Activated CD4-positive, alpha-beta T cell treated with anti-CD3 and anti-CD28 coated beads, Interleukin-2, amount 50 U/mL, for 1 hour (primary cell): Measurements from ENCODE around the gene SIK2.

Source experiments
- DNase-seq: peaks from one replicate; pipeline ENCODE4 v3.0.0-alpha.2; 2020

The SIK2 gene

GRCh38 chr11:111582881-111583280, 19.4 kb upstream of the SIK2 start:
- no peak for DNase-seq

GRCh38 chr11:111585371-111585770, 16.9 kb upstream of the SIK2 start:
- no peak for DNase-seq

- peak; percentile 47 for DNase-seq
Observed at GRCh38 chr11:111586388-111586831, 15.8 kb upstream of the SIK2 start.

- DNase-seq, result no peak
Observed at GRCh38 chr11:111589114-111589513, 13.1 kb upstream of the SIK2 start.

GRCh38 chr11:111589886-111590499, 12.3 kb upstream of the SIK2 start:
- DNase-seq, result no peak

GRCh38 chr11:111591187-111591960, 10.9 kb upstream of the SIK2 start:
- no peak for DNase-seq

GRCh38 chr11:111592491-111592890, 9.8 kb upstream of the SIK2 start:
- no peak for DNase-seq

- no peak for DNase-seq
Observed at GRCh38 chr11:111596319-111596718, 5.9 kb upstream of the SIK2 start.

GRCh38 chr11:111598148-111598547, 4.1 kb upstream of the SIK2 start:
- no peak for DNase-seq

GRCh38 chr11:111598559-111598958, 3.7 kb upstream of the SIK2 start:
- no peak for DNase-seq

GRCh38 chr11:111601636-111601978, 642 bp upstream of the SIK2 start:
- no peak for DNase-seq

GRCh38 chr11:111602865-111603610, 789 bp downstream of the SIK2 start:
- peak; percentile 6 for DNase-seq

GRCh38 chr11:111603611-111604130, 1.4 kb downstream of the SIK2 start:
- no peak for DNase-seq

- no peak for DNase-seq
Observed at GRCh38 chr11:111604392-111605009, 2.3 kb downstream of the SIK2 start.

- no peak for DNase-seq
Observed at GRCh38 chr11:111605681-111606080, 3.4 kb downstream of the SIK2 start.

GRCh38 chr11:111606986-111607385, 4.7 kb downstream of the SIK2 start:
- no peak for DNase-seq

- DNase-seq, result no peak
Observed at GRCh38 chr11:111607751-111608150, 5.5 kb downstream of the SIK2 start.

- DNase-seq, result no peak
Observed at GRCh38 chr11:111612224-111612623, 10.0 kb downstream of the SIK2 start.

- no peak for DNase-seq
Observed at GRCh38 chr11:111617286-111617685, 15.0 kb downstream of the SIK2 start.

- no peak for DNase-seq
Observed at GRCh38 chr11:111620518-111620917, 18.3 kb downstream of the SIK2 start.

- no peak for DNase-seq
Observed at GRCh38 chr11:111623527-111624030, 21.3 kb downstream of the SIK2 start.

GRCh38 chr11:111624608-111625007, 22.4 kb downstream of the SIK2 start:
- DNase-seq, result no peak

- no peak for DNase-seq
Observed at GRCh38 chr11:111627591-111627990, 25.3 kb downstream of the SIK2 start.
